Endothelial cell of umbilical vein (primary cell): Measurements from ENCODE around the gene CTSK.

Experiments used
- EZH2 ChIP-seq: IDR thresholded peaks from 2 replicates; pipeline ENCODE4 v1.6.1; 2012; ENCODE audit warnings: borderline replicate concordance, low read depth, mild to moderate bottlenecking, moderate library complexity, low read length, inconsistent platforms; ENCODE audit not compliant: severe bottlenecking
- MYC ChIP-seq: IDR thresholded peaks from one replicate; pipeline ENCODE4 v1.6.1; 2011; ENCODE audit warnings: mild to moderate bottlenecking, low read depth, low read length
- POLR2A ChIP-seq: IDR thresholded peaks from 2 replicates; pipeline ENCODE4 v1.6.1; 2012; ENCODE audit warnings: low read depth, mild to moderate bottlenecking, control low read depth, low read length
- TF ChIP-seq, protein P1 (sequence below), 2 donors: IDR thresholded peaks; 1 replicate in 1 of 2; 2 replicates in 1 of 2; pipeline ENCODE4 v1.5.1; 2011; ENCODE audit warnings: low read length in 2 of 2, mild to moderate bottlenecking in 2 of 2, moderate library complexity in 2 of 2, control low read depth in 1 of 2, inconsistent platforms in 1 of 2, low read depth in 1 of 2; ENCODE audit not compliant: insufficient read depth in 1 of 2; ENCODE audit errors: extremely low read depth in 1 of 2

- TF ChIP-seq EZH2 (no peak), POLR2A (no peak), MYC (no peak)
- TF ChIP-seq, protein P1, sequence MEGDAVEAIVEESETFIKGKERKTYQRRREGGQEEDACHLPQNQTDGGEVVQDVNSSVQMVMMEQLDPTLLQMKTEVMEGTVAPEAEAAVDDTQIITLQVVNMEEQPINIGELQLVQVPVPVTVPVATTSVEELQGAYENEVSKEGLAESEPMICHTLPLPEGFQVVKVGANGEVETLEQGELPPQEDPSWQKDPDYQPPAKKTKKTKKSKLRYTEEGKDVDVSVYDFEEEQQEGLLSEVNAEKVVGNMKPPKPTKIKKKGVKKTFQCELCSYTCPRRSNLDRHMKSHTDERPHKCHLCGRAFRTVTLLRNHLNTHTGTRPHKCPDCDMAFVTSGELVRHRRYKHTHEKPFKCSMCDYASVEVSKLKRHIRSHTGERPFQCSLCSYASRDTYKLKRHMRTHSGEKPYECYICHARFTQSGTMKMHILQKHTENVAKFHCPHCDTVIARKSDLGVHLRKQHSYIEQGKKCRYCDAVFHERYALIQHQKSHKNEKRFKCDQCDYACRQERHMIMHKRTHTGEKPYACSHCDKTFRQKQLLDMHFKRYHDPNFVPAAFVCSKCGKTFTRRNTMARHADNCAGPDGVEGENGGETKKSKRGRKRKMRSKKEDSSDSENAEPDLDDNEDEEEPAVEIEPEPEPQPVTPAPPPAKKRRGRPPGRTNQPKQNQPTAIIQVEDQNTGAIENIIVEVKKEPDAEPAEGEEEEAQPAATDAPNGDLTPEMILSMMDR (IDR thresholded peaks at IDR 0.05; ENCODE audit: extremely low read depth in 1 of 2, insufficient read depth in 1 of 2, low read depth in 1 of 2, low read length in 2 of 2) = no peak
Observed at GRCh38 chr1:150793221-150793620, 14.8 kb downstream of the CTSK start.
